Adrenal gland (tissue), 12 donors: ENCODE data around the gene LMTK2. TPM values are rescaled to one million over a fixed set of nuclear protein-coding genes. Genes with fewer than 3 reads are reported as not detected.
A peak's percentile ranks its signal among the peaks of the same experiment; 100 is the strongest.

Experiments used
- DNase-seq, 7 donors: peaks; one replicate each; pipeline ENCODE4 v3.0.0-alpha.2; 2019 to 2020
- H3K27ac ChIP-seq, 5 donors: fragments of 200-600 bp; sonication (generic) in 4 of 5; 1 replicate in 3 of 5; 2 replicates in 2 of 5; pipeline versions ENCODE4 v1.5.1 to v1.8.0; 2016 to 2020; ENCODE audit warnings: mild to moderate bottlenecking in 1 of 5
- H3K27me3 ChIP-seq: fragments of 200-600 bp; 2 replicates; pipeline ENCODE4 v1.8.0; 2021
- H3K36me3 ChIP-seq, 2 donors: fragments of 200-600 bp; replicated peaks in 1 of 2; 1 replicate in 1 of 2; 2 replicates in 1 of 2; pipeline versions ENCODE4 v1.5.1 to v1.8.0; 2018 to 2022
- H3K4me1 ChIP-seq, 2 donors: fragments of 200-600 bp; replicated peaks in 1 of 2; 1 replicate in 1 of 2; 2 replicates in 1 of 2; pipeline versions ENCODE4 v1.5.1 to v1.8.0; 2018 to 2021
- H3K4me3 ChIP-seq, 4 donors: fragments of 200-600 bp; sonication (generic) in 3 of 4; one replicate each; pipeline ENCODE4 v1.5.1; 2016 to 2018
- H3K9me3 ChIP-seq, 3 donors: fragments of 200-600 bp; sonication (generic) in 1 of 3; replicated peaks in 1 of 3; 1 replicate in 2 of 3; 2 replicates in 1 of 3; pipeline versions ENCODE4 v1.5.1 to v1.8.0; 2016 to 2021
- POLR2A ChIP-seq, 2 donors: fragments of 450-650 bp; IDR thresholded peaks; one replicate each; pipeline ENCODE4 v1.6.1; 2017; ENCODE audit warnings: antibody characterized with exemption in 2 of 2, mild to moderate bottlenecking in 2 of 2, moderate library complexity in 1 of 2
- WGBS, 4 donors: extraction: QIAGEN DNeasy Blood & Tissue Kit in 2 of 4; methylation state at CpG; one replicate each; pipeline versions ENCODE4 v1.1.5 to v1.1.7; 2013 to 2017; 5-methylcytosine and 5-hydroxymethylcytosine counted together
- intact Hi-C, 2 donors: fragments of 100-400 bp; cut with DNase I; formaldehyde crosslinking; loops; one replicate each; pipeline versions ENCODE4 v1.14.1 to v1.15.0; 2022 to 2023
- polyA plus RNA-seq, 3 donors: library from polyadenylated mRNA; stranded (reverse); fragments of 200-250 nt in 2 of 3; fragments of 350-450 nt in 1 of 3; fragmentation: Illumina TruSeq in 1 of 3; extraction: RNeasy Lipid Tissue Mini Kit (QIAGEN cat#74804) in 1 of 3; gene quantifications; one replicate each; pipeline ENCODE4 v1.2.3, GENCODE V29; 2013 to 2014
- total RNA-seq, 9 donors: library from RNA; depleted of rRNA in 4 of 9; stranded (reverse); fragments of >200 nt in 4 of 9; fragments of 120-200 nt in 1 of 9; fragmentation: NEBNext Ultra II Directional in 1 of 9; extraction: Animal tissue kit (Norgen Biotek cat#: 25700) in 1 of 9; gene quantifications; one replicate each; pipeline versions ENCODE4 v1.1.0 to v1.2.4, GENCODE V29; 2013 to 2023
- TF ChIP-seq, protein P1 (sequence below), 6 experiments: fragments of 450-650 bp in 4 of 6; fragments of 200-600 bp in 2 of 6; sonication (generic) in 1 of 6; IDR thresholded peaks; 1 replicate in 5 of 6; 2 replicates in 1 of 6; pipeline versions ENCODE4 v1.5.1 to v1.8.0; 2016 to 2021; ENCODE audit warnings: antibody characterized with exemption in 6 of 6, mild to moderate bottlenecking in 2 of 6, moderate library complexity in 1 of 6
- donor health status: healthy with polysubstance abuse.
- donor health status: Bipolar disorder and iron deficiency.
- donor health status: DM: yes; HTN: yes; CAD: no.
- donor health status: DM: no; HTN: no; CAD: no.
- donor health status: DM: no; HTN: no; CAD: no.
- donor health status: DM: yes; HTN: yes; CAD: no.

LMTK2 gene
- total and polyA plus RNA-seq, 12 donors, result 3.4 to 36.2 (median 22.4) TPM

DNA sequence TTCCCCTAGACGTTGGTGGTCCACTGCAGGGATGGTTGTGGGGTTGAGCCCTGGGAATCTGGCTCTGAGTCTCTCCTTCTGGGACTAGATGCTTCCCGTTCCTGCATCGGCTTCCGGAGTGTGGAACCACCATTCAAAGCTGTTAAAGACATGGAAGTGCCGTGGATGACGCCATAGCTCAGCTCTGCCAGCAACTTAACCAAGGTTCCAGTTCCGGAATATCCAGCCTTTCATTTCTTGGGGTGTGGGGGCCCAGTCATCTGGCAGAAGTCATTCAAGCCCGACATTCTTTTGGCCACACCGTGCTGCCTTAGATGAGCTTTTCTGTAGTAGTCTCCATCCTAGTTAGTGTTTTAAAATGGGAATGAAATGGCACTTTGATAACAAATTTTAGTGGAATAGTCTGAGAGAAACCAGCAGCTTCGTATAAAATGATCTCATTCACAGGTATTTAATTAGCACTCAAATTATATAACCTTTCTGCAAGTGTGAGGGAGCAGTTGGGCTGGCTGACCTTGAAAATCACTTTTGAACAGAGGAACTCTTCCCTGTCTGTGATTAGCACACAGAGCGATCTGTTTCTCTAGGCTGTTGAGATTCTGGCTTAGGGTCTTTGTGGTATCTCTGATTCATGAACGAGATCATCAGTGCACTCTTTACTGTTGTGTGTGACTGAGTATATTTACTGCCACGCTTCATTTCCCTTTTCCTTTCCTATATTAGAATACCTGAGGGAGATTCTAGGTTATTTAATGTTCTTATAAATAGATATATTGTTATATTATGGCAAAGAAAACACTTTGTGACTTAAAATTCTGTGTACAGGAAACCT is 19.9 kb downstream of the LMTK2 start:
- Histone ChIP-seq H3K4me3 (no peak overlapping the region), H3K36me3 (no peaks in the 10 kb centered on the region), H3K4me1 (peaks cover 22 to 31% of the 10 kb centered on the region in 2 donors), H3K9me3 (no peaks in the 10 kb centered on the region), H3K27me3 (no peaks in the 10 kb centered on the region), H3K27ac (peak overlapping the region in 1 of 5 donors; percentile 14)
- intact Hi-C loops, result no loop called here
- TF ChIP-seq POLR2A (IDR thresholded peaks at IDR 0.05), result no peak
- TF ChIP-seq, protein P1, sequence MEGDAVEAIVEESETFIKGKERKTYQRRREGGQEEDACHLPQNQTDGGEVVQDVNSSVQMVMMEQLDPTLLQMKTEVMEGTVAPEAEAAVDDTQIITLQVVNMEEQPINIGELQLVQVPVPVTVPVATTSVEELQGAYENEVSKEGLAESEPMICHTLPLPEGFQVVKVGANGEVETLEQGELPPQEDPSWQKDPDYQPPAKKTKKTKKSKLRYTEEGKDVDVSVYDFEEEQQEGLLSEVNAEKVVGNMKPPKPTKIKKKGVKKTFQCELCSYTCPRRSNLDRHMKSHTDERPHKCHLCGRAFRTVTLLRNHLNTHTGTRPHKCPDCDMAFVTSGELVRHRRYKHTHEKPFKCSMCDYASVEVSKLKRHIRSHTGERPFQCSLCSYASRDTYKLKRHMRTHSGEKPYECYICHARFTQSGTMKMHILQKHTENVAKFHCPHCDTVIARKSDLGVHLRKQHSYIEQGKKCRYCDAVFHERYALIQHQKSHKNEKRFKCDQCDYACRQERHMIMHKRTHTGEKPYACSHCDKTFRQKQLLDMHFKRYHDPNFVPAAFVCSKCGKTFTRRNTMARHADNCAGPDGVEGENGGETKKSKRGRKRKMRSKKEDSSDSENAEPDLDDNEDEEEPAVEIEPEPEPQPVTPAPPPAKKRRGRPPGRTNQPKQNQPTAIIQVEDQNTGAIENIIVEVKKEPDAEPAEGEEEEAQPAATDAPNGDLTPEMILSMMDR (IDR thresholded peaks at IDR 0.05), result no peak
- WGBS, 4 donors, result 80 to 83% (median 81%) methylated on average over 11 to 13 of the region's 13 CpGs
- no peak for DNase-seq

DNA sequence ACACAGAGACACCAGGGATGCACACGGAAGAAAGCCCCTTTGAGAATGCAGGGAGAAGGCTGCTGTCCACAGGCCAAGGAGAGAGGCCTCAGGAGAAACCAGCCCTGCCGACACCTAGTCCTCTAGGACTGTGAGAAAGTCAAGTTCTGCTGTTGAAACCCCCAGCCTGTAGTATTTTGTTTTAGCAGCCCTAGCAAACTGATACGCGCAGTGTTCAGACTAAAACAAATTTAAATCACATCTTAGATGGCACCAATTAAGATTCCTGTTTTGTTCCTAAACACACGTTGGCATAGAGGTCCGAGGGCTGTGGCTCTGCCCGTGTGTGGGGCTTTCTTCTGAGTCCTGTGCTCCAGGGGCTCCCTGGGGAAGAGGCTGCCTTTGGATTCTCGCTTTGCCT is 21.7 kb downstream of the LMTK2 start:
- Histone ChIP-seq H3K4me1 (peaks cover 37 to 49% of the 10 kb centered on the region in 2 donors), H3K27ac (no peak overlapping the region), H3K4me3 (no peak overlapping the region), H3K36me3 (no peaks in the 10 kb centered on the region), H3K27me3 (no peaks in the 10 kb centered on the region), H3K9me3 (no peaks in the 10 kb centered on the region)
- 95 to 99% (median 97%) methylated on average over 8 of the region's 8 CpGs for WGBS, 4 donors
- no peak for TF ChIP-seq POLR2A (IDR thresholded peaks at IDR 0.05)
- TF ChIP-seq, protein P1 (IDR thresholded peaks at IDR 0.05), result no peak
- DNase-seq, result no peak
- intact Hi-C loops, result no loop called here

DNA sequence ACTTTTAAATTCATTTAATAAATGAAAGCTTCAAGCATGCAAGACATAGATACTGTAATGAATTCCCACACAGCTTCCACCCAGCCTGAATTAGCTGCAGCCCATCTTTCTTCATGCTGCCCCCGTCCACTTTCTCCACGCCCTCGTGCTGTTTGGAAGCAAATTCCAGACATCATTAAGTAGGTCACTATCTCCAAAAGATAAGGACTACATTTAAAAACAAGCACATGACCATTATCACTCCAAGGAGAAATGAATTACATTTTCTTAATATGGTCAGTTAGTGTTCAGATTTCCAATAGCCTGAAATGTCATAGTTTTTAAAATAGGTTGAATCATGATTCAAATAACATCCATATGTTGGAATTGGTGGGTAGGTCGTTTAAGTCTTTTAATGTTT is 24.3 kb downstream of the LMTK2 start:
- 25 to 31% (median 28%) methylated on average over 4 of the region's 4 CpGs for WGBS, 4 donors
- no peak overlapping the region for H3K4me3 ChIP-seq
- H3K4me1 ChIP-seq, result peaks cover 47 to 51% of the 10 kb centered on the region in 2 donors
- H3K36me3 ChIP-seq, result no peaks in the 10 kb centered on the region
- H3K27me3 ChIP-seq, result no peaks in the 10 kb centered on the region
- peak overlapping the region in 4 of 5 donors; percentile 24 to 71 (median 56) for H3K27ac ChIP-seq
- peak in 2 of 7 donors; percentile 45 to 49 for DNase-seq
- TF ChIP-seq POLR2A (IDR thresholded peaks at IDR 0.05), result no peak
- TF ChIP-seq, protein P1 (IDR thresholded peaks at IDR 0.05), result no peak
- intact Hi-C loops, result no loop called here
- no peaks in the 10 kb centered on the region for H3K9me3 ChIP-seq

DNA sequence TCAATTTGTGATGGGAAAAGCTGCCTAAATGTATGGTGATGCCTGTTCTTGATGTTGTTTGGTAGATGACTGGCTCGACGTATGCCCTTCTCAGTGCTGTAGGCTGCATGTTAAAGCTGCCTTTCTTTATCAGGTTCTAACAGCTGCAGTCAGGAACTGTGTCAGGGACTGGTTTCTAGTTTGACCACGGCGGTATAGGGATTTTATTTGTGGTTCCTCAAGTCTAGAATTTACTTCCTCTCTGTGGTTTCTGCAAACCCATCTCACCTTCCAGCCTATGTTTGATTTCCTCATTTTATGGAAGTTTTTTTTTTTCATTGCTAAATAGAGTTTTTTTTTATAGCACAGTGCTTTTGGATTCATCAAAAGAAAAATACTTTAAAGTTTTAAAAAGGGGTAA is 26.5 kb downstream of the LMTK2 start:
- H3K4me3 ChIP-seq, result no peak overlapping the region
- H3K27me3 ChIP-seq, result no peaks in the 10 kb centered on the region
- TF ChIP-seq, protein P1 (IDR thresholded peaks at IDR 0.05), result no peak
- TF ChIP-seq POLR2A (IDR thresholded peaks at IDR 0.05), result no peak
- intact Hi-C loops, result no loop called here
- peaks cover 38 to 40% of the 10 kb centered on the region in 2 donors for H3K4me1 ChIP-seq
- H3K9me3 ChIP-seq, result no peaks in the 10 kb centered on the region
- DNase-seq, result no peak
- peak overlapping the region in 1 of 5 donors; percentile 52 for H3K27ac ChIP-seq
- no peaks in the 10 kb centered on the region for H3K36me3 ChIP-seq
- WGBS, 4 donors, result 57 to 78% (median 70%) methylated on average over 4 of the region's 4 CpGs
